Endodermal cell (in vitro differentiated cells): ENCODE results near the gene ASAP2. TPM values are rescaled to one million over a fixed set of nuclear protein-coding genes. Genes with fewer than 3 reads are reported as not detected.

Source experiments
- DNase-seq: peaks from one replicate; pipeline ENCODE4 v3.0.0-alpha.2; 2017
- H3K27ac ChIP-seq: 2 replicates; pipeline ENCODE4 v1.5.1; 2013; ENCODE audit warnings: mild to moderate bottlenecking, low read depth, low read length, moderate library complexity
- H3K27me3 ChIP-seq: 2 replicates; pipeline ENCODE4 v1.6.1; 2013; ENCODE audit warnings: mild to moderate bottlenecking, low read length, moderate library complexity; ENCODE audit not compliant: insufficient read depth, control insufficient read depth, poor library complexity, severe bottlenecking
- H3K36me3 ChIP-seq: 2 replicates; pipeline ENCODE4 v1.7.0; 2013; ENCODE audit warnings: mild to moderate bottlenecking, low read length, moderate library complexity; ENCODE audit not compliant: control insufficient read depth, insufficient read depth
- H3K4me1 ChIP-seq: one replicate; pipeline ENCODE4 v1.7.0; 2013; ENCODE audit warnings: low read length; ENCODE audit not compliant: control insufficient read depth, insufficient read depth
- H3K4me3 ChIP-seq: 2 replicates; pipeline ENCODE4 v1.5.1; 2013; ENCODE audit warnings: mild to moderate bottlenecking, low read length, moderate library complexity
- H3K9ac ChIP-seq: 2 replicates; pipeline ENCODE4 v1.6.1; 2013; ENCODE audit warnings: mild to moderate bottlenecking, low read length, moderate library complexity; ENCODE audit not compliant: poor library complexity, severe bottlenecking; ENCODE audit errors: extremely low read depth
- H3K9me3 ChIP-seq: 2 replicates; pipeline ENCODE4 v1.6.1; 2013; ENCODE audit warnings: mild to moderate bottlenecking, low read length, moderate library complexity; ENCODE audit not compliant: control insufficient read depth
- H3K27ac Mint-ChIP-seq: 2 replicates; pipeline ENCODE4 v1.8.0; 2020; ENCODE audit warnings: mixed read lengths
- H3K27me3 Mint-ChIP-seq: 2 replicates; pipeline ENCODE4 v1.8.0; 2021; ENCODE audit warnings: mild to moderate bottlenecking, mixed read lengths; ENCODE audit not compliant: insufficient read depth
- H3K36me3 Mint-ChIP-seq: 2 replicates; pipeline ENCODE4 v1.8.0; 2020; ENCODE audit warnings: low read depth, mixed read lengths
- H3K4me1 Mint-ChIP-seq: 2 replicates; pipeline ENCODE4 v1.8.0; 2020; ENCODE audit warnings: mixed read lengths
- H3K4me3 Mint-ChIP-seq: 2 replicates; pipeline ENCODE4 v1.8.0; 2020; ENCODE audit warnings: mild to moderate bottlenecking, moderate library complexity, mixed read lengths
- H3K9me3 Mint-ChIP-seq: 2 replicates; pipeline ENCODE4 v1.8.0; 2020; ENCODE audit warnings: mild to moderate bottlenecking, mixed read lengths
- CTCF ChIP-seq: fragments of 200-600 bp; sonication (generic); conservative IDR thresholded peaks from 2 replicates; pipeline ENCODE4 v1.5.0; 2021; ENCODE audit warnings: antibody characterized with exemption, mild to moderate bottlenecking
- WGBS, 2 experiments: methylation state at CpG; one replicate each; pipeline versions ENCODE4 v1.1.5 to v1.1.7; 2013; ENCODE audit warnings: missing lambda C conversion rate in 2 of 2, mixed read lengths in 1 of 2; ENCODE audit not compliant: insufficient coverage in 1 of 2, insufficient read length in 1 of 2; 5-methylcytosine and 5-hydroxymethylcytosine counted together
- total RNA-seq, 2 donors: library from RNA; stranded (reverse); fragmentation: NEBNext Ultra II Directional in 1 of 2; extraction: Animal tissue kit (Norgen Biotek cat#: 25700) in 1 of 2; gene quantifications; 2 replicates in 1 of 2; 3 replicates in 1 of 2; pipeline ENCODE4 v1.2.1, GENCODE V29; 2021

ASAP2 gene
- total RNA-seq, 2 donors from 2014 or later = 11.8 to 20.4 TPM

GRCh38 chr2:9260464-9260918 lies 53.9 kb downstream of the ASAP2 start:
- H3K9me3 ChIP-seq = no peaks in the 10 kb centered on the region
- DNase-seq = no peak
- no peaks in the 10 kb centered on the region for H3K36me3 ChIP-seq
- WGBS, 2 experiments = 95 to 97% methylated on average over 5 to 6 of the region's 6 CpGs
- H3K27me3 ChIP-seq = no peaks in the 10 kb centered on the region
- no peak overlapping the region for H3K27ac Mint-ChIP-seq
- H3K4me1 ChIP-seq = peaks cover 4% of the 10 kb centered on the region
- peaks cover 5% of the 10 kb centered on the region for H3K27me3 Mint-ChIP-seq
- H3K9ac ChIP-seq = no peak overlapping the region
- H3K4me3 Mint-ChIP-seq = no peak overlapping the region
- H3K4me1 Mint-ChIP-seq = peaks cover 16% of the 10 kb centered on the region
- H3K4me3 ChIP-seq = no peak overlapping the region
- no peaks in the 10 kb centered on the region for H3K9me3 Mint-ChIP-seq
- peak overlapping the region; percentile 60 for H3K27ac ChIP-seq
- TF ChIP-seq CTCF = no peak
- no peaks in the 10 kb centered on the region for H3K36me3 Mint-ChIP-seq

GRCh38 chr2:9261231-9261883 lies 54.7 kb downstream of the ASAP2 start:
- H3K9ac ChIP-seq = no peak overlapping the region
- Mint-ChIP-seq H3K9me3 (no peaks in the 10 kb centered on the region), H3K4me1 (peaks cover 14% of the 10 kb centered on the region), H3K36me3 (no peaks in the 10 kb centered on the region), H3K4me3 (no peak overlapping the region), H3K27ac (no peak overlapping the region), H3K27me3 (peaks cover 5% of the 10 kb centered on the region)
- DNase-seq = no peak
- no peaks in the 10 kb centered on the region for H3K27me3 ChIP-seq
- 84 to 100% methylated on average over 2 to 6 of the region's 6 CpGs for WGBS, 2 experiments
- TF ChIP-seq CTCF = peak; percentile 15
- no peak overlapping the region for H3K4me3 ChIP-seq
- H3K36me3 ChIP-seq = no peaks in the 10 kb centered on the region
- peak overlapping the region; percentile 42 for H3K27ac ChIP-seq
- H3K4me1 ChIP-seq = peaks cover 4% of the 10 kb centered on the region
- H3K9me3 ChIP-seq = no peaks in the 10 kb centered on the region

- H3K36me3 Mint-ChIP-seq = no peaks in the 10 kb centered on the region
- H3K27ac Mint-ChIP-seq = no peak overlapping the region
- no peak for DNase-seq
- H3K4me3 Mint-ChIP-seq = no peak overlapping the region
- Histone ChIP-seq H3K36me3 (no peaks in the 10 kb centered on the region), H3K9me3 (no peaks in the 10 kb centered on the region), H3K9ac (no peak overlapping the region), H3K4me3 (no peak overlapping the region), H3K4me1 (peaks cover 4% of the 10 kb centered on the region), H3K27me3 (no peaks in the 10 kb centered on the region), H3K27ac (peak overlapping the region; percentile 88)
- TF ChIP-seq CTCF = no peak
- 72 to 85% methylated on average over 12 to 14 of the region's 14 CpGs for WGBS, 2 experiments
- no peaks in the 10 kb centered on the region for H3K9me3 Mint-ChIP-seq
- H3K4me1 Mint-ChIP-seq = peaks cover 8% of the 10 kb centered on the region
- peaks cover 5% of the 10 kb centered on the region for H3K27me3 Mint-ChIP-seq
Observed at GRCh38 chr2:9262671-9263171, 56.1 kb downstream of the ASAP2 start.
